Activated naive CD4-positive, alpha-beta T cell treated with anti-CD3 and anti-CD28 coated beads, Interleukin-2, amount 50 U/mL, for 72 hours (primary cell): ENCODE data around the gene CAMTA1. TPM values are rescaled to one million over a fixed set of nuclear protein-coding genes. Genes with fewer than 3 reads are reported as not detected.
"Not testable (repeated sequence)": the region's sequence is repeated elsewhere in the genome, so short reads cannot be mapped to it uniquely, and the experiment has no call there.

Source experiments
- ATAC-seq, 2 donors: fragments of 150-1000 bp; cut with Tn5 transposase; 2 replicates each; pipeline ENCODE4 v1.10.0; 2021; ENCODE audit warnings: mild to moderate bottlenecking in 2 of 2, moderate library complexity in 2 of 2
- DNase-seq, 2 donors: peaks; one replicate each; pipeline ENCODE4 v3.0.0; 2021 to 2022; ENCODE audit warnings: low spot score in 2 of 2
- H3K27ac Mint-ChIP-seq, 2 donors: one replicate each; pipeline ENCODE4 v1.8.0; 2022; ENCODE audit warnings: mild to moderate bottlenecking in 2 of 2, mixed read lengths in 2 of 2
- H3K36me3 Mint-ChIP-seq, 2 donors: one replicate each; pipeline ENCODE4 v1.8.0; 2022; ENCODE audit warnings: mixed read lengths in 2 of 2
- H3K9me3 Mint-ChIP-seq, 2 donors: one replicate each; pipeline ENCODE4 v1.8.0; 2022; ENCODE audit warnings: mixed read lengths in 2 of 2
- total RNA-seq, 2 donors: library from RNA; stranded (reverse); gene quantifications; one replicate each; pipeline ENCODE4 v1.2.3, GENCODE V29; 2022

CAMTA1 gene
- total RNA-seq, 2 donors from 2014 or later = 50.4 to 76.4 TPM

DNA sequence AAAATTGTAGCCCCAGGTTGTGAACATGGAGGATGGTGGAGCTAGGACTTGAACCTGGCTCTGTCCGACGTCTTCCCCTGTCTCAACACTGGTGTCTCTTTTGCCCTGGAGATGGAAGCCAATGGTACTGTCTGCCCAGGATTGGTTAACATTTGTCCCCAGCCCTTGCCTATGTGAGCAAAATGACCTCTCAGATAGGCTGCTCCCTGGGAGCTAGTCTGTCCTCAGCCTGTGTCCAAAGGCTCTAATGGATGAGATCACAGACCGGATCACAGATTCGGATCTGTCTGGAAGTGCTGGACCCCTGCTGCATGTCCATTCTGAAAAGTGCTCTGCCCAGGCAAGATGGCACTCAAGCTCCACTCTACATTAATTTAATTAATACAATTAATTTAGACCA is 591.4 kb downstream of the CAMTA1 start:
- Mint-ChIP-seq H3K27ac (no peak overlapping the region), H3K9me3 (no peaks in the 10 kb centered on the region)
- no peak for ATAC-seq

DNA sequence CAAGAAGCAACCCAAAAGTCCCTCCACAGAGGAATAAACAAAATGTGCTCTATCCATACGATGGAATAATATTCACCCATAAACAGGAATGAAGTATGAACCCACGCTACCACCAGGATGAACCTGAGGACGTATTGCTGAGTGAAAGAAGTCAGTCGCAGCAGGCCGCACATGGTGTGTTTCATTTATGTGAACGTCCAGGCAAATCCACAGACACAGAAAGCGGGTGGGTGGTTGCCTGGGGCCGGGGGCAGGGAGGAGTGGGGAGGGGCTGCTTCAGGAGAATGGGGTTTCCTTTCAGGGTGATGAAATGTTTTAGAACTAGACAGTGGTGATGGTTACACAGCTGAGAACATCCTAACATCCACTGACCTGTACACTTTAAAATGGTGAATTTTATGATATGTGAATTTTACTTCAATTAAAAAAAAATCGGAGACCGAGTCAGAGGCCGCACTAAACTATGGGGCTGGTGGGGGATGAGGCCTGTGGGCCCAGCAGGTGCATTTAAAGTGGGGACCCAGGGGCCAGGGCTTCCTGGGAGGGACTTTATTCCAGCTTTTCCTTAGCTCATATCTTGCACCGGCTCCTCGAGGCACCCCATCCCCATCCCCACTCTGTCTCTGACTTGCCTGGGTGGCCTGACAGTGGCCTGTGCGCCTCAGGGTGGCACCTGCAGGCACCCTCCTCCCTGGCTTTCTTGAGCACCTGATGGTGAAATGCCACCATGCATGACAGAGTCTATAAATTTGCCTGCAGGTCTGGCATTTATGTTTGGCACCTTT is 593.3 kb downstream of the CAMTA1 start:
- no peak overlapping the region for H3K27ac Mint-ChIP-seq
- no peak for DNase-seq
- H3K9me3 Mint-ChIP-seq = no peaks in the 10 kb centered on the region
- no peak for ATAC-seq
- H3K36me3 Mint-ChIP-seq = no peaks in the 10 kb centered on the region

More for the DNA sequence above, 591.4 kb downstream of the CAMTA1 start:
- no peak for DNase-seq
- no peaks in the 10 kb centered on the region for H3K36me3 Mint-ChIP-seq

DNA sequence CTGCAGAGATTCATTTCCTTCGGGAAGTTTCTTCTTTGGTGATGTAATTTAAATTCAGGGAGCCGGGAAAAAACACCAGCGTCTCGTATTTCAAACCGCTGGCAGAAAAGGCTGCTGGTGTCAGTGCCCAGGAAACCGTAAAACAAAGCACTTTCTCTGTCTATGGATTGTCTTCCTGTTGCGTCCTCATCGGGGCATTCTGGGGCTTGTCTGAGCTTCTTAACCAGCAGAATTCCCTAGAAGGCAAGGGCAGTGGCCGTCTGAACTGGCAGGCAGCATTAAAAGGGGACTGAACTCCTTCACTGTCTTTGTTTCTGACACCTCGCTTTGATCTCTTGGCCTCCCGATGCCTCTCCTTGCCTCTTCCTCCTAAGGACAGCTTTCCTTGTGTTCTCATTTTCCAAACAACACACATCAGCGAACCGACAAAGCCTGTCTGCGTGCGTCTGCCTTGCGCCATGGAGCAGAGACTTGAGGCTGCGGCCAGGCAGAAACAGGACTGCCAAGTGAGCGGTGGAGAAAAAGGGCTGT is 594.3 kb downstream of the CAMTA1 start:
- ATAC-seq (no peak), DNase-seq (no peak)
- H3K36me3 Mint-ChIP-seq = no peaks in the 10 kb centered on the region
- no peaks in the 10 kb centered on the region for H3K9me3 Mint-ChIP-seq
- no peak overlapping the region for H3K27ac Mint-ChIP-seq

DNA sequence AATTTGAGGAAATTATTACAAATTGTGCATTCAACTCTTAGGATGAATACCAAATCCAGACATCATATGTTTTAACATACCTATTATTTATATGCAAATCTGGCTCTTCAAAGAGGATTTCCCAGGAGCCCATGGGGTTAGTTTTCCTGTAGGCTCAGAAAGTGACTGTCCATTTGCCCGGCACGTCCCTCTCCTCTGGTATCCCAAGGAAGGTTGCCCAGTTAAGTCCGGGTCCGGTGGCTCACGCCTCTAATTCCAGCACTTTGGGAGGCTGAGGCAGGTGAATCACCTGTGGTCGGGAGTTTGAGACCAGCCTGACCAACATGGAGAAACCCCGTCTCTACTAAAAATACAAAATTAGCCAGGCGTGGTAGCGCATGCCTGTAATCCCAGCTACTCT is 594.8 kb downstream of the CAMTA1 start:
- not testable (repeated sequence) for H3K27ac Mint-ChIP-seq, H3K9me3 Mint-ChIP-seq, ATAC-seq, DNase-seq, H3K36me3 Mint-ChIP-seq

DNA sequence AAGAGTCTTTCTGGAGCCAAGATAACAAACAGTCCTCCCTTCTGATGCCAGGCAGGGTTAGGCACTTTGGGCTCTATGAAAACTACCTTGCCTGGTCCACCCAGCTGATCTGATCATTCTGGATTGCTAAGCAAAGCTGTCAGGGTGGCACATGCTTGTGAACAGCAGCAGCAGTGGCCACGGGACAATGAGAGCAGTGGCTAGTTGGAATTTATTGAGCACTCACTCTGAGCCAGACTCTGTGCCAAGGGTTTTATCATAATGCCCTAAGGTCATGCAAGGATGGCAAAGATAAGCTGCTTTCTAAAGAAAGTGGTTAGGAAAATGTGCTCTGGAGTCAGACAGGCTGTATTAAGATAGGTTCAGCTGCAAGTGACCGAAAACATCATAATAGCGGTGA is 595.5 kb downstream of the CAMTA1 start:
- Mint-ChIP-seq H3K9me3 (no peaks in the 10 kb centered on the region), H3K36me3 (no peaks in the 10 kb centered on the region)

DNA sequence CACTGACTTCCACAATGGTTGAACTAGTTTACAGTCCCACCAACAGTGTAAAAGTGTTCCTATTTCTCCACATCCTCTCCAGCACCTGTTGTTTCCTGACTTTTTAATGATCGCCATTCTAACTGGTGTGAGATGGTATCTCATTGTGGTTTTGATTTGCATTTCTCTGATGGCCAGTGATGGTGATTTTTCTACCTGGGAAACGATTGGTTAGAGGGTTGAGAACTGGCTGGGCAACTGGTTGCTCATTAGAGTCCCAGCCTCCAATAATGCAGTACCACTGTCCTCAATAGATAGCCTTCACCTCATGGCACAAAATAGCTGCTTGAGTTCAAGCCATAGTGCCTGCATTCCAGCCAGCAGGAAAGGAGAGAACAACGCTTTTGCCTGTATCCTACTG is 596.5 kb downstream of the CAMTA1 start:
- ATAC-seq, H3K36me3 Mint-ChIP-seq, DNase-seq, H3K9me3 Mint-ChIP-seq, H3K27ac Mint-ChIP-seq: not testable (repeated sequence)

More for the DNA sequence above, 595.5 kb downstream of the CAMTA1 start:
- no peak overlapping the region for H3K27ac Mint-ChIP-seq
- ATAC-seq (no peak), DNase-seq (no peak)

DNA sequence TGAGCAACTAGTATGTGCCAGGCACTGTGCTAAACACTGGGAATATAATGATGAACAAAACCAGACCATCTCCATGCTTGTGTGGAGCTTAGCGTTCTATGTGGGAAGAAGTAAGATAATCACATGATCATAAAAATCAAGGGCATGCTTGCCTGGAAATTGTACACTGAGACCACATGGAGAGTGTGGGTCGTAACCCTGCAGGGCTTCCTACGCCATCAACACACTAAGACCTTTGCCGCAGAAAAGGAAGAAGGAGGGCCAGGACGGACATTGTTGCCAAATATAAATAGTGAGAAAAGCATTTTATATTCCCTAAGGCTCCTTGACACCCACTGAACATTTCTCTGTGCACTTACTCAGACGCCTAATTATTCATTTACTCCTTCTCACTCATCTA is 597.7 kb downstream of the CAMTA1 start:
- ATAC-seq (no peak), DNase-seq (no peak)
- Mint-ChIP-seq H3K36me3 (no peaks in the 10 kb centered on the region), H3K27ac (no peak overlapping the region), H3K9me3 (no peaks in the 10 kb centered on the region)

DNA sequence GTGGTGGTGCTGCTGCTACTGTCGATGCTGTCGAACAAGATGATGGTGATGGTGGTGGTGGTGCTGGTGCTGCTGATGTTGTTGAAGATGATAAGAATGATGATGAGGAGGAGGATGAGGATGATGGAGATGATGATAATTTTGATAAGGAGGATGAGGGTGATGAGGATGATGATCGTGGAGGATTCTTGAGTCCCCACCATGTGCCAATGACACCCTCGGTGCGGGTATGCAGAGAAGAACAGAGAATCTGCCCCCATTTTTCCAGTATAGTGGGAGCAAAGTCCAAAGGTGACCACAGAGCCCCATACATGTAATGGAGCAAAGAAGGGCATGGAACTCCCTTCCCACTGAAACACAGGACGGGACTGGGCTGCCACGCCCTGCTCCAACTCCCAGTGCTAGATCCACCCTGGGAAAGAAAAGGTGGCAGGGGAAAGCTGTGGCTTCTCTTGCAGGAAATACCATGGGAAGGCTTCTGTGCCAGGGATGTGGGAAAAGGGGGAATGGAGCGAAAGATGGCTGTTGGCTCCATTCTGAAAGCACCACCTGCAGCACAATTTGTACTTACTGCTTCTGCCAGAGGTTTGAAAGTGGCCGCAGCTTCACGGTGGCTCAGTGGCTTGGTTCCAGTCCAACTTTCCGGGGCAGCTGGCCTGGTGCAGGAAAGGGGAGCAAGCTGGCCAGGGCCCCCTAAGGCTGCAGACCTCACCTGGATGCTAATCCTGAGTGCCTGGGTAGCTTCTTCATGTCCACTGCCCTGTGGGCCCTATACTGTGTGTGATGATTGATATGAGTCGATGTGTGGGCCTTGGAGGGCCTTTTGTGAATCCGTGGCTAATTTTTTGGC is 598.6 kb downstream of the CAMTA1 start:
- no peaks in the 10 kb centered on the region for H3K36me3 Mint-ChIP-seq
- no peaks in the 10 kb centered on the region for H3K9me3 Mint-ChIP-seq
- no peak for DNase-seq
- H3K27ac Mint-ChIP-seq = no peak overlapping the region
- ATAC-seq = no peak

DNA sequence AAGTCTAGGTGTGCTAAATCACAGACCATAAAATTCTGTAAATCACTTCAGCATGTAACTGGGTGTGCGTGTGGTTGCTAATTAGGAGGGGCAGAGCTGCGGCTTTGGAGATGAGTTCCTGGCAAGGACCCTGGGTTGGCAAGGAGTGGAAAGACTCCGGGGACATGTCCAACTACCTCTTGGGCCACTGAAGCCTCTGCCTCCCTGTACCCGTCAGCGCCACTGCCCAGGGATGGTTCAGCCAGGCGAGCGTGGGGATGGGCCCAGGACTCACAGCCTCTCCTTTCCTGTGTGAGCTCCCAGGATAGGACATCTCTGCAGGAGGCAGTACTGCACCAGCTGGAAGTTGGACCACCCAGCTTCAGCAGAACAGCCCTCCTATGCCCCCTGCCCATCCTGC is 599.4 kb downstream of the CAMTA1 start:
- Mint-ChIP-seq H3K36me3 (no peaks in the 10 kb centered on the region), H3K9me3 (no peaks in the 10 kb centered on the region), H3K27ac (no peak overlapping the region)
- ATAC-seq (no peak), DNase-seq (no peak)

DNA sequence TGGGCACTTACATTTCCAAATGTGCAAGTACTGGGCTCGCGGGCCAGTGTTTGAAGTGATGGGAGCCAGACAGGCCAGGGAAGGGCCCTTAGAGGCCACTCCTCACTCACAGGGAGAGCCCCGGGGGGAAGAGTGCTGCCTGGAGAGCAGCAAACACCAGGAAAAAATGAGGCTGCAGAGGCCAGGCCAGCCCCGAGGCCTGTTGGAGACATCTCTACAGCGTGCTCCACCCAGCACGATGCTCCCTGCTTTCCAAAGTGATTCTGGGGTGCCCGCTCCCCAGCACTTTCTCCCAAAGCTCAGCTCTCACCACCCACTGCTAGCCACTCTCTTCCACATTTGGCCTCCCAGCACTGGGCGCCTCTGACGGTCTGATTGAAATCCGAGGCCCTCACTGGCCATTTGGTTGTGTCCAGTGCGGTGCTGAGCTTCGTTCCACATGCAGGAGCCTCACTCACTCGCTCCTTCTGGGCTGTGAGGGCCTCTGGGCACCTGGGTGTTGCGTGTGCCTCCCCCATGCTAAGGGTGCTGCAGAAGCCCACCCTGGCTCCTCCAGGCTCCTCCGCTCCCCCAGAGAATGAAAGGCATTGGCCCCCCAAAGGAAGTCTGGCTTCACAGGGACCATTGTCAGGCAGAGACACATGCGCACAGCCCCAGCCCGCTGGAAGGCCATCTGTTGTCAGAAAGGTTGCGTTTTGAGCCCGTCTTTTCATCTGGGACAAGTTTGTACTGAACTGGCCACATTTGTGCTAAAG is 600.4 kb downstream of the CAMTA1 start:
- no peaks in the 10 kb centered on the region for H3K36me3 Mint-ChIP-seq
- DNase-seq = no peak
- ATAC-seq = no peak
- no peaks in the 10 kb centered on the region for H3K9me3 Mint-ChIP-seq
- H3K27ac Mint-ChIP-seq = no peak overlapping the region

DNA sequence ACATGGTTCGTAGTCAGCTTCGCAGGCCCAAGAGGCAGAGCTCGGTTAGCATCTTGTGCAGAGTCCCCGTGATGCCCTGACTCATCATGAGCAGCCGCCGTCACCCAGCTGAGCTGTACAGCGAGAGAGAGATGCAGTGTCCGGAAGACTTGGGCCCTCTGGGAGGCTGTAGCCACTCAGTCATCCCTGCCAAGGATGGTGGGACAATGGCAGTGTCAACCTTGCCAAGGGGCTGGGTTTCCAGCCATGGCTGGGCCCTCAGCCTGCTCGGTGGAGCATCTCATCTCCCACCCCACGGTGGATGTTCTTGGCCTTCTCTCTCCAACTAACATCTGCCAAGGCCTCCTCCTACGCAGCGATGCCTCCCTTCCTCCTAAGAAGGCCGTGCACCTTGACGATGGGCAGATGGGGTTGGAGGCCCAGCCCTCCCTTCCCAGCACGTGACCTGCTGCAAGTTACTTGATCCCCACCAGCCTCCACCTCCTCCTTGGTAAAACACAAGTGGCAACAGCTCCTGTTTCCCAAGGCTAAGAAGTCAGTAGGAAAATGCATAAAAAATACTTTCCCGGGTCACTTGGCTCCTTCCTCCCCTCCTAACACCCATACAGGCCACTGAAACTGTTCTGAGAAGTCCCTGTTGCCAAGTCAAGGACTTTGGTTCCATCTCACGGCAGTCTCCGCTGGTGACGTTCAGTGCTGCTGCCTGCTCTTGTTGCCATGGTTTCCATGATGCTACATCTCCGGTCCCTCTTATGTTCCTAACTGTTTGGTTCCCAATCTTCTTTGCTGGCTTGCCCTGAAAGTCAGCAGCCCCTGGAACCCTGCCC is 601.2 kb downstream of the CAMTA1 start:
- DNase-seq = no peak
- Mint-ChIP-seq H3K27ac (no peak overlapping the region), H3K36me3 (no peaks in the 10 kb centered on the region), H3K9me3 (no peaks in the 10 kb centered on the region)
- ATAC-seq = no peak

DNA sequence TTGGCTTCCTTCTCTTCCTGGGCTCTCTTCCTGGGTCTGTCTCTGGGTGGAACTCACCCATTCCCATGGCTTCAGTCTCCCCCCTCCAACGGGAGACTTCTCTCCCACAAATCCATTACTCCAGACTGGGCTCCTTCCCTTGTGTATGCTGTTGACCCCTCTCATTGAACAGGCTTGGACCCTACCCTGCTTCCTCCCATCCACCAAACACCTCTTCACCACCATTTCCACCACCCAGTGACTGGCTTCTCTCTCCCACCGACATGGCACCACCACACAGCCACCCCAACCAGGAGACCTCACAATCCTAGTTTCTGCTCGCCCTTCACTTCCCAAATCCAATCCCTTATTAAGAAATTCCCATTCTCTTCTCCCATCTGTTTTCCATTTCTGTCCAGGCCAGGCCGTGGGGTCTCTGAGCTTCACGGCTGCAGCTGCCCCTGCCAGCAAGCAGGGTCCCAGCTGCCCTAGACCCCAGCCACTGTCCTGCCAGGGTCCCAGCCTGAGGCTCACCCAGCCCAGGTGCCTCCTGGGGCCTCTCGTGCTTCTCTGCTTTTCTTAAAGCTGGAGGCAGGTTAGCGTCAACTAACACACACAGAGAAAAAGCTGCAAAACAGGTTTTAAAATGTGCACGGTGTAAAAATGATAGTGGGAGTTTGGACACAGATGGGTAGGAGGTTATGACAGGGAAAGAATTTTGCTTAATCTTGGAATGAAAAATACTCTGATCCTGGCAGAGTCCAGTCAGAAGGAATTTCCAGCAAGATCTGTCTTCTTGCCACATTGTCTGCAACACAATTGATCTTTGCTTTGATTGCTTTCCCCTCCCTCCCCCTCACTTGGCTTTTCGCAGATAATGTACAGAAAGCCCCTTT is 602.0 kb downstream of the CAMTA1 start:
- ATAC-seq (no peak), DNase-seq (no peak)
- no peaks in the 10 kb centered on the region for H3K36me3 Mint-ChIP-seq
- no peaks in the 10 kb centered on the region for H3K9me3 Mint-ChIP-seq
- no peak overlapping the region for H3K27ac Mint-ChIP-seq

DNA sequence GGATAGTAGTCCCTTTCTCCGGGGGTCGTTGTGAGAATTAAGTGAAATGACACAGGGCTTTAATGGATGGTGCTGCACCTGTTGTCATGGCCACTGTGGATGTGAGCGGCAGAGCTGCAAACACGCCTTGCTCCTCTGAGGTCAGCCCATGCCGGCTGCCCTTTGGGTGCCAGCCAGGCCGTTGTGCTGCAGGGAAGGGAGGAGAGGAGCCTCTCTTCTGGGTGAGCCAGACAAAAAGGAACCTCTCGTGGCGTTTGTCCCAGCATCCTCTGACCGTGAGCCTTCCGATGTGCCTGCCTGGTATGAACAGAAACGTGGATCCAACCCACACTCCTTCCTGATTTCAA is 602.9 kb downstream of the CAMTA1 start:
- ATAC-seq (no peak), DNase-seq (no peak)
- H3K36me3 Mint-ChIP-seq = no peaks in the 10 kb centered on the region
- no peak overlapping the region for H3K27ac Mint-ChIP-seq
- H3K9me3 Mint-ChIP-seq = no peaks in the 10 kb centered on the region

DNA sequence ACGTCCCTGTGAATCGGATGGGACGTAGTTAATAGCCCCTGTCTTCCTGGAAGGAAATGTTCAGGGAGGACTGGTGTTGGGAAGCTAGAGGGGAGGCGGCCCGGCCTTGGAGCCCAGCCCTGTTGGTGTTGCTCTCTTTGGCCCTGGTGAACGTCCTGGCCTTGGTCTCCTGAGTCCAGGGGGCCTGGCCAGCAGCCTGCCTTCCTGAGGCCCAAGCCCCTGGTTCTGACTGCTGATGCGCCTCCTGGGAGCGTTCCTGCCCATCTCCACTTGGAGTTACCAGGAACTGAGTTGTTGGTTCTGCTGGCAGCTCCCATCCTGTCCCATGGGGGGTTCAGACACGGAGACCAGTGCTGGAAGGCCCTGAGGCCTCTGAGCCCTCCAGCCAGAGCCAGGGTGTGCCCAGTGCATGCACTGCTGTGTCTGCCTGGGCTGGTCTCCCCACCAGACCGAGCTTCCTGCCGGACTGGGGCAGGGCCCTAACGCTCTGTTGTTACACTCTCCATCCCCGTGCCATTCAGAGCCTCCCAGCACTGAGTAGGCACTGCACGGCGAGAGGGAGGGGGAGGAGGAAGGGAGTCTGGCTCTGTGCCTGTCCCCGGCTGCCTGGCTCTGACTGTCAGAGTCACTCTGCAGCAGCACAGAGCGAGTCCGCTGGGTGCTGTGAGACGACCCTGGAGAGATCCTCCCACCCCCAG is 603.4 kb downstream of the CAMTA1 start:
- Mint-ChIP-seq H3K36me3 (no peaks in the 10 kb centered on the region), H3K9me3 (no peaks in the 10 kb centered on the region), H3K27ac (no peak overlapping the region)
- ATAC-seq (no peak), DNase-seq (no peak)
